ENCODE measurements around the gene SHISA5. TPM values are rescaled to one million over a fixed set of nuclear protein-coding genes. Genes with fewer than 3 reads are reported as not detected.
A peak's percentile ranks its signal among the peaks of the same experiment; 100 is the strongest.

The SHISA5 gene
- total RNA-seq, 1 experiment from 2014 or later, result 74.9 TPM

DNA sequence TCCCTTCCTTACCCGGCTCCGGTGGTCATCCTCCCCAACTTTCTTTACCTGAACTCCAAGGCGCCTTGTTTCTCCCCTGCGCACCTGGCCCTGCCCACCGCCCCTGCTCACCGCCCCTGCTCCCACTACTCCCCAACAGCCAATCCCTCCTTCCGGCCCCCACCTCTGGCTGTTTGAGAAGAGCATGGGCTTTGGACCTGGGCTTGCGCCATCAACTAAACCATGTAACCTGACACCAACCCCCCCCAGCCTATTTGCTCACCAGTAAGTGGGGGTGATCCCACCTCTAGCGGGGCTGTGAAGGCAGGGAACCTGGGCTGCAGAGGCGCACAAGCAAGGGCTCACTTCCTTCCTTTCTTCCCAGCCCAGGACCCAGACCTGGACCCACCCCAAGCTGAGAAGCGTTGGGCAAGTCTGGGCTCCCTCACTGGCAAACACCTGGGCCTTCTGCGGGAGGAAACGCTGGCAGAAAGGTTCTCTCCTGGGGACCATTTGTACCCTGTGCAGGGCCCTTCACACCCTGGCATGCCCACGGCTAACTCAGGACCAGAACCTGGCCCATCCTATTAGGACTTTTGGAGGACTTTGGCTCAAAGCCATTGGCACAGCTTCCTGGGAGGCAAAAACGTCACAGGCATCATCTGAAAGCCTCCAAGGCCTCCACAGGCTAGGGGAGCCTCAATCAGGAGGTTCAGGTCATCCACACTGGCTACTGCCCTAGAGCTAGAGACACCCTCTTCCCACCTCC is 73.8 kb downstream of the SHISA5 start, which contains the start of gene PLXNB1:
Gene PLXNB1, minus strand, starts transcription at position 127 of the 748 bp plus-strand sequence. CDS start 5,475 bp downstream, outside the sequence.
- Histone ChIP-seq H3K27me3 (no peaks in the 10 kb centered on the region), H3K36me3 (no peaks in the 10 kb centered on the region; the same call in 1 of the 2 replicates), H3K4me3 (peak within 1 kb of the TSS; percentile 74), H3K27ac (peak within 1 kb of the TSS; percentile 63), H3K9me3 (replicated peaks) (no peaks in the 10 kb centered on the region), H3K4me1 (peaks cover 5% of the 10 kb centered on the region)
- DNase-seq, result peak; percentile 72 to 76

DNA sequence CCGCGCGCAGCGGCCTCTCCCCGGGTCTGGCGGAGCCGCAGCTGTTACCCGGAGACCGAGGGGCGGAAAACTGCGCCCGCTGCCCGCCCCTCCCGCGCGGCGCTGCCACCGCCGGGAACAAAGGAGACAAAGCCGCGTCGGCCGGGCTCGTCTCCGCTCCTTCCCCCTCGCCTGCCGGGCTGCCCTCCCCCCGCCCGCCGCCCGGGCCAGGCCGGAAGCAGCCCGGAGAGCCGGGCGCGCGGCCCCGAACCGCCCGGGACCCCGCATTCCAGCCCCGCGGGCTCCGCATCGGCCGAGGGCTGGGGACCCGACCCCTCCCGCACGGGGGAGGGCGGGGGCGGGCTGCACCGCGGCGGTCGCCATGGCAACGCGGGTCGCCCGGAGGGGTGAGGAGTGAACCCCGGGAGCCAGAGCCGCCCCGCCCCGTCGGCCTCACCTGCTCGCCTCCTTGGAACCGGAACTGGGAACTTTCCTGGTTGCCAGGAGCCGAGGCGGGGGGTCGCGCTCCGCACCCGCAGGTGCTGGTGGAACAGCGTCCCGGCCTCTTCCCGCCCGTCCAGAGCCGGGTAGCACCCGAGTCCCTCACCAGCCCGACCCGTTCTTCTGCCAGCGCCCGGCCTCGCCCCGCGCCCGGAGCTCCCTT is 74.5 kb downstream of the SHISA5 start:
- H3K36me3 ChIP-seq, result no peaks in the 10 kb centered on the region; the same call in 1 of the 2 replicates
- peaks cover 12% of the 10 kb centered on the region for H3K4me1 ChIP-seq
- DNase-seq, result peak; percentile 62 to 65
- H3K4me3 ChIP-seq, result peak overlapping the region; percentile 74
- no peaks in the 10 kb centered on the region for H3K9me3 ChIP-seq (replicated peaks)
- H3K27ac ChIP-seq, result peak overlapping the region; percentile 63
- no peaks in the 10 kb centered on the region for H3K27me3 ChIP-seq

DNA sequence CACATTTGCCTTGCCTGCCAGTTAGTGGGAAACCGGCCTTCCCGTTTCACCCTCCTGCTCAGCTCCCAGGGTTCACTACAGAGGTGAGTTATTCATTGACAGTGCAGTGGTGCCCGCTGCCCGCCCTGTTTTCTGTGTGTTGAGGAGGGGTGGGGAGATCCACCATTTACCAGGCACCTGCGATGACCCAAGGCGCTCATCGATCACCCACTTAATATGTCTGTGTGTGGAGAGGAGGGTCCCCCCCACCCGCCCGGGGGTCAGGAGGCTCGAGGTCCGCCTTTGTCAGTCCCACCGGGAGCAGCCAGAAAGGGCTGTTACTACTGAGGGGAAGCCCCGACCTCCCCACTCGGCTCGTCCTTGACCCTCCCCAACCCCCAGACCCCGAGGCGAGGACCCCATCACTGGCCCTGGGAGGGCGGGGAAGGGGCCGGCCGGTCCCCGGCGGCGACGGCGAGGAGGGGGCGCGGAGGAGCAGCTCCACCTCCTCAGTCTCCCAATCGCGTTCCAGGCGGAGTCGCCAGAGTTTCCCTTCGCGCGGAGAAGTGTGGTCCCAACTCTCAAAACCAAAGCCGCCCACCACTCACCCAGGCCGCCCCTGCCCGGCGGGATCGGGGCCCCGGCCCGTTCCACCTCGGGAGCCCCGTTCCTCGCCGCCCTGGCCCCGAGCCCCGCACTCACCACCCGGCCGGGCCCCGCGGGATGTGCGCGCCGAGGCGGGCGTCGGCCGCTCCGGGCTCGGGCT is 75.2 kb downstream of the SHISA5 start:
- no peaks in the 10 kb centered on the region for H3K27me3 ChIP-seq
- DNase-seq, result peak; percentile 47 to 52

DNA sequence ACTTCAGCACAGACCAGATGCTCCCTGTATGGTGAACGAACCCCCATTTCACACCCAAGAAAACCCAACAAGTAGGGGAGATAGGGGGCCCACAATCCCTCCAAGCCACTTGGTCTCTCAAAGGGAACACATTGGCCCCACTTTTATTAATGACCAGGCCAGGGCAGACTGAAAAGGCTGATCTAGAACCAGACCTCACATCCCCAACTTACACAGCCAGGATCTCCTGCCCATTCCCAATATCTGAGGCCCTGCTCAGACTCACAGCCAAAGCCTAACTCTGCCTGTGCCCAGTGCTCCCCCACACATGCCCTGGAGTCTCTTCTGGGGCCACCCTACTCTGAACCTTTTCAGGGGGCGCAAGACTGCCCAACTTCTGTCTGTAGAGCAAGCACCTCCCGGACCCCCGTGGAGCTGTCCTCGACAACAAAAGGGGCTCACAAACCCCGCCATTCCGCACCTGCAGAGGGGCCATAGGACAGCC is 75.8 kb downstream of the SHISA5 start:
- H3K27ac ChIP-seq, result no peak overlapping the region
- peaks cover 23% of the 10 kb centered on the region for H3K4me1 ChIP-seq
- DNase-seq, result no peak
- peak overlapping the region; percentile 74 for H3K4me3 ChIP-seq
- no peaks in the 10 kb centered on the region for H3K27me3 ChIP-seq
- no peaks in the 10 kb centered on the region for H3K9me3 ChIP-seq (replicated peaks)
- no peaks in the 10 kb centered on the region for H3K36me3 ChIP-seq

More for the DNA sequence above, 75.2 kb downstream of the SHISA5 start:
- H3K9me3 ChIP-seq (replicated peaks), result no peaks in the 10 kb centered on the region
- peak overlapping the region; percentile 74 for H3K4me3 ChIP-seq
- H3K36me3 ChIP-seq, result no peaks in the 10 kb centered on the region; the same call in 1 of the 2 replicates
- H3K4me1 ChIP-seq, result peaks cover 17% of the 10 kb centered on the region
- H3K27ac ChIP-seq, result peak overlapping the region; percentile 63; the same call in 1 of the 2 replicates

DNA sequence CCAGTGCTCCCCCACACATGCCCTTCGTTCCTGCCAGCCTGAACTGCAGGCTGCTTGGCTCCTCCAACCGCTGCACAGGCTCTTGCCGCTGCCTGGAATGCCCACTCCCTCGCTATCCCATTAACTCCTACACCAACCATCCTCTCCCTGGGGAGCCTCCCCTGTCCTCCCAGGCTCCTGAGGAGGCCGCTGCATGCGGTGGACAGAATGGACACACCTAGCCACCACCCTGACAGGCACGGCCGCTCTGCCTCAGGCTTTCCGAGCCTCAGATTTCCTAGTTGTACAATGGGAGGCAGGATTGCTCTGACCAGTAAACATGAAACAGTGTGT is 76.4 kb downstream of the SHISA5 start:
- H3K27ac ChIP-seq, result no peak overlapping the region
- no peaks in the 10 kb centered on the region for H3K9me3 ChIP-seq (replicated peaks)
- no peaks in the 10 kb centered on the region for H3K36me3 ChIP-seq
- no peaks in the 10 kb centered on the region for H3K27me3 ChIP-seq
- H3K4me1 ChIP-seq, result peaks cover 27% of the 10 kb centered on the region
- DNase-seq, result no peak
- H3K4me3 ChIP-seq, result no peak overlapping the region

DNA sequence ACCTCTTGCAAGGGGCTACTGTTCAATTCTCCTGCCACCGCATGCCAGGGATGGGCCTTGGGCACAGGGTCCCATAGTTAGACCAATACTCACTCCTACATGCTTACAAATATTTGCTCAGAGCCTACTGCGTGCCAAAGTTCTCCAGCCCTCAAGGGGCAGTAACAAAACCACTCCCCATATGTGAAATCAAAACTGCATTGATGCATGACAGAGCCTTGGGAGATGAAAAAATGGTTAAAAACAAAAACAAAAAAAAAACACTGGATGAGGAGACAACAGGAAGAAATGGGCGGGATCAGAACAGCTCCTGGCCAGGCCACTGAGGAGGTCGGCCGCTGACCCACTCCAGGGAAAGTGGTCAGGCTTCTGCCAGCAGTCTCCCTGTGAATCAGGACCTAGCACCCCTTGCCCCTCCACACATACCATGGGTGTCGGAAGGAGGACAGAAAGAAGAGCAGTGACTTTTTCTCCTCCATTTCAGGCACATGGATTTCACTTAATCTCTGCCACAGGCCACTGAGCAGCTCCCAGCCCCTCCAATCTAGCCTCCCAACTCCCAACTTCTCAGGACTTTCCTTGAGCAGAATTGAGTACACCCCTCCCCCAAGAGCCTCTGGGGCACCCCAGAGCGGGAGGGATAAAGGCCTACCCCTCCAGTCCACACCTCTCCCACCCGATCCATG is 76.9 kb downstream of the SHISA5 start:
- H3K9me3 ChIP-seq (replicated peaks), result no peaks in the 10 kb centered on the region
- no peaks in the 10 kb centered on the region for H3K36me3 ChIP-seq
- H3K27me3 ChIP-seq, result no peaks in the 10 kb centered on the region
- H3K27ac ChIP-seq, result no peak overlapping the region
- peaks cover 32% of the 10 kb centered on the region for H3K4me1 ChIP-seq
- no peak for DNase-seq
- no peak overlapping the region for H3K4me3 ChIP-seq

DNA sequence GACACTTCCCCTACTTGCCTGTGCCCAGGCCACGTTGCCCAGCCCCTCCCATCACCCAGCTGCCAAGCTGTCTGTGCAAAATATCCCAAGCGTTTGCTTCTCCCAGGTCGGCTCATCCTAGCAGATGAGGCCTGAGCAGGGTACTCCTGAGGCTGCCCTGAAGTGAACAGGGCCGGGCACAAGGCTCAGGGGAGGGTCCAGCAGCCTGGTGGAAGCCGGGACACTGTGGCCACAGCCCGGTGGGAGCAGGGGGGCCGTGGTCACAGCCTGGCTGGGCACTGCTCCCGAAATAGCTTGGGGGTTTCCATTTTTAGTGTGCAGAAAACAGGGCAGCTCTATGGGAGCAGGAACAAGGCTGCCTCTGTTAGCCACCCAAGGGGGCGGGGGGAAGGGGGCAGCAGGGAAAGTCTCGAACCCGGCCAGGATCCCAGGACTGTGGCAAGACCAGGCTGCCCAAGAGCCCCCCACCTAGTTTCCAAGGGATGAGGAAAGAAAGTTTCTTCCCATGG is 77.5 kb downstream of the SHISA5 start:
- no peak for DNase-seq
- H3K27me3 ChIP-seq, result no peaks in the 10 kb centered on the region
- no peak overlapping the region for H3K27ac ChIP-seq
- H3K4me1 ChIP-seq, result peaks cover 34% of the 10 kb centered on the region
- H3K9me3 ChIP-seq (replicated peaks), result no peaks in the 10 kb centered on the region
- no peak overlapping the region for H3K4me3 ChIP-seq
- H3K36me3 ChIP-seq, result 0 out of 2 replicates have a peak, but pooled peaks cover 2% of the 10 kb centered on the region

DNA sequence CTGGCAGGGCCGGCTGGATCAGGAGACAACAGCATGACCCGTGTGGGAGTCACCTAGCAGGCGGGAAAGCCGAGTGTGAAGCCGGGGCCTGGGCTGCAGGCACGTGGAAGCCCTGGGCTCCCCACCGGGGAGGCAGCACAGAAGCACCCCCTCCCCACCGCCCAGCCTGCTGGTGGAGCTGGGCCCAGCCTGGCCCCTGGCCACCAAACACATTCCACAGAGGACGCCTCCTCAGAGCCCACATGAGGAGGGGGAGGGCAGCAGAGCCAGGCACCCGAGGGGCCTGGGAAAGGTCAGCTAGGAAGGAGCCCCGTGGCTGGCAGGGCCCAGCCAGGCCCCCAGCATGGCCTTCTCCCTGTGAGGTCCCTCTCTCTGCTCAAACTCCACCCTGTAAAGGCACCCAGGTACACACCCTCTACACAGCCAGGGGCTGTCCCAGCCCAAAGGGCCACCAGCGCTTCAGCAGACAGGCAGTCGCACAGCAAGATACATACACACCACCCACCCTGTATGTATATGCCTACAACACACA is 78.6 kb downstream of the SHISA5 start:
- DNase-seq, result no peak
- Histone ChIP-seq H3K27me3 (no peaks in the 10 kb centered on the region), H3K36me3 (peaks cover 4% of the 10 kb centered on the region; the same call in 1 of the 2 replicates), H3K9me3 (replicated peaks) (no peaks in the 10 kb centered on the region), H3K4me1 (peaks cover 34% of the 10 kb centered on the region), H3K27ac (no peak overlapping the region), H3K4me3 (no peak overlapping the region)

DNA sequence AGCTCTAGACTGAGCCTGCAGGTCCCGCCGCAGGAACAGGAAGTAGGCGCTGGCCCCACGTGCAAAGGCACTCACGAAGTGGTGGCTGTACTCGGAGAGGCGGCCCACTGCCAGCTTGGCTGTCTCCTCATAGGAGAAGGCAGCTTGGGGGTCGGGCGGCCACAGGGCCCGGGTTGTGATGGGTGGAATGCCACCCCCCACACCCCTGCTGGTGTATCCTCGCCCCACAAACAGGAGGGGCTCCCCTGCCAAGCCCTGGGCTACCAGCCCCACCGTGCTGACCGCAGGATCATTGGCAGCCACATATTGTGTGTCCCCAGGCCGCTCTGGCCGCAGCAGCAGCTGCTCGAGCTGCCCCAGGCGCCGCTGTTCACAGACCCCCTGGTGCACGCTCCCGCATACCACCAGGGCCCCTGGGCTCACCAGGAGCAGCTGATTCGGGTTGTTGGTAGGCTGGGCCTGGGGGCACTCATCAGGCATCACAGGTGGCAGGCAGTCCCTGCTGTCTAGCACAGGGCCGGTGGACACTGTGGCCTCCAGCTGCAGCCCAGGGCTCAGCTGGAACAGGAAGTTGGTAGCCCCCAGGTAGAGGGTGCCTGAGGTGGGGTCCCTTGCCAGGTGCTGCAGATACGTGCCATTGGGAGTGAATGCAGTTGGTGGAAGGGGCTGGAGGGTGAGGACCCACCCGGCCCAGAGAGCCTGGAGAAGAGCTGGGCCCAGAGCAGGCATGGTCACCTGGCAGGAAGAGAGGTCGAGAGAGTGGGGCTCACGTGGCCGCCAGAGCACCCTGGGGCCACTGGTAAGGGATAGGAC is 79.9 kb downstream of the SHISA5 start:
- H3K4me3 ChIP-seq, result no peak overlapping the region
- no peaks in the 10 kb centered on the region for H3K27me3 ChIP-seq
- H3K36me3 ChIP-seq, result peaks cover 6% of the 10 kb centered on the region; the same call in 1 of the 2 replicates
- H3K9me3 ChIP-seq (replicated peaks), result no peaks in the 10 kb centered on the region
- peak; percentile 78 to 80 for DNase-seq
- H3K4me1 ChIP-seq, result peaks cover 34% of the 10 kb centered on the region
- peak overlapping the region; percentile 80 for H3K27ac ChIP-seq

DNA sequence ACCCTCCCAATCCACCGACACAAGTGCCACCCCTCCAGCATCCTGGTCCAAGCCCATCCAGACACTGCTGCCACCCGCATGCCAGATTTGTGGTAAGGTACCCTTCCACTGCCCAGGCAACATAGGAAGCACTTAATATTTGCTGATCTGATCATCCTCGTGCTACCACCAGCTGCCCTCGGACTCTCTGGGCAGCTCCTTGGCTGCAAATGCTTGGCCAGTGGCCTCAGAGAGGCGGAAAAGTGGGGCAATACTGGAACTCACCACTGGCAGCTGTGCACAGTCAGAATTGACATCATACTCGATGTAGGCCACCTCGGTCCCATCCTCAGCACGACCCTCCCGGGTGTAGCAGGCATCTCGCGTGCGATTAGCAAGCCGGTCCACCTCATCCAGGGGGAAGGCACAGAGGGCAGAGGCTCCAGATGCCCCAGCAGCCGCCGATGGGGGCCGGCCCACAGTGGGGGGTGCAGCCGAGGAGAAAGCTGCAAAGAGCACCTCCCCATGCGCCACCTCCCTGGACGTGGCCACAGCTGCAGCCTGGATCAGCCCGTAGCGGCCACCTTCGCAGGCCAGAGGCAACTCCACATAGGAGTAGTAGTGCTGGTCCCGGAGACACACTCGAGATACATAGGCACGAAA is 80.6 kb downstream of the SHISA5 start:
- Histone ChIP-seq H3K9me3 (replicated peaks) (no peaks in the 10 kb centered on the region), H3K27ac (peak overlapping the region; percentile 80), H3K4me3 (no peak overlapping the region), H3K36me3 (peaks cover 6% of the 10 kb centered on the region; the same call in 1 of the 2 replicates), H3K27me3 (no peaks in the 10 kb centered on the region), H3K4me1 (peaks cover 34% of the 10 kb centered on the region)
- peak; percentile 29 to 32 for DNase-seq

DNA sequence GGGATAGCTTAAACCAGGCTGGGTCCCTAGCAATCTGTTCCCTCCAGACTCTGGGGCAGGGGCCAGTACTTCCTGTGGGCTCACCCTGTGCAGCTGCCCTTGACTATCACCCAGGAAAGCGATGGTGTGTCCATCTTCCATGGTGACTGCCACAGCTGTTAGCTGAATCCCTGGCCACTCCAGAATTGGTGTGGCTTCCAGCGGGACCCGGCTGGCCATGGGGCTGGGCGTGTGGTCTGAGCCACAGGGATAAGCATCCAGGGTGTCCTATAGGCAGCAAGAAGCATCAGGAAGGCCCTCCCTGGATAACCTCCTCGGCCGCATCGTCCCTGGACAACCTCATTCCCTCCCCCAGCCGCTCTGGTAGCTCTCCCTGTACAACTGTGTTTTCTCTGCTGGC is 81.3 kb downstream of the SHISA5 start:
- no peaks in the 10 kb centered on the region for H3K27me3 ChIP-seq
- peak overlapping the region; percentile 80 for H3K27ac ChIP-seq
- peaks cover 34% of the 10 kb centered on the region for H3K4me1 ChIP-seq
- peaks cover 6% of the 10 kb centered on the region; the same call in 1 of the 2 replicates for H3K36me3 ChIP-seq
- H3K4me3 ChIP-seq, result no peak overlapping the region
- no peaks in the 10 kb centered on the region for H3K9me3 ChIP-seq (replicated peaks)
- DNase-seq, result peak; percentile 89 to 90

DNA sequence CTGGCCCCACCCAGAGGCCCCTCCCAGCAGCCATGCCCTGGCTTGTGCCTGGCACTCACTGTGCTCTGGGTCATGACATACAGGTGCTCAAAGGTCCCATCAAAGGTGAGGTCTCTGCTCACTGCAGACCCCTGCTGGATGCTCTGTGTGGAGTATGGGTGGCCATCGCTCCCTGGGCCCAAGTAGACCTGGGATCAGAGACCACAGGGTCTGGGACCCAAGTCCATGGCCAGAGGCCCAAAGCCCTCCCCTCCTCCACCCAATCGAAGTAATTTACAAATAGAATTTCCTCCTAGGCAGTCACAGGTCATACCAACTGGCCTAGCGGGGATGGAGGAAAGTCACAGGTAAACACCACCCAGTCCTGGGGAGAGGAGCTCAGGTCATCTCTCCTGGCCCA is 81.7 kb downstream of the SHISA5 start:
- H3K27ac ChIP-seq, result peak overlapping the region; percentile 80

DNA sequence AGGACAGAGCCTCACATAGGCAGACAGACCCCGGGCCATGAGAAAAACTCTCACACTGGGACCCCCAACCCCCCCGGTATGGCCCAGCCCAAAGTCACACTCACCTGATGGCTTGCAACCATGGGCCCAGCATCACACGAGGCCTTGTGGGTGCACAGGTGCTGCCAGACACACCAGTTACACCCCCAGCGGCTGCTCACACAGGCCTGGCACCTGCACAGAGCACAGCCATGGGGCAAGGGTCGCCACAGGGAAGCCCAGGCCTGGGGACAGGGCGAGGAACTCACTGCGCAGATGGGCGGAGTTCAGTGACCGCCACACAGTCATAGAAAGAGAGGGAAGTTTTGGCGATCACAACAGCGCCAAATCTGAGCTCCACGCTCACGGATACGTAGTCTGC is 83.4 kb downstream of the SHISA5 start:
- Histone ChIP-seq H3K9me3 (replicated peaks) (no peaks in the 10 kb centered on the region), H3K4me3 (no peak overlapping the region), H3K36me3 (peaks cover 6% of the 10 kb centered on the region; the same call in 1 of the 2 replicates), H3K27ac (no peak overlapping the region), H3K4me1 (peaks cover 33% of the 10 kb centered on the region), H3K27me3 (no peaks in the 10 kb centered on the region)
- no peak for DNase-seq

More for the DNA sequence above, 81.7 kb downstream of the SHISA5 start:
- no peak for DNase-seq
- no peak overlapping the region for H3K4me3 ChIP-seq
- H3K36me3 ChIP-seq, result peaks cover 6% of the 10 kb centered on the region; the same call in 1 of the 2 replicates
- no peaks in the 10 kb centered on the region for H3K27me3 ChIP-seq
- peaks cover 34% of the 10 kb centered on the region for H3K4me1 ChIP-seq
- no peaks in the 10 kb centered on the region for H3K9me3 ChIP-seq (replicated peaks)
